HepG2 (cell line): ENCODE data around the gene RBPMS2.

Experiments used
- BRD4 ChIP-seq: sonication (generic); formaldehyde crosslinking; IDR thresholded peaks from 2 replicates; pipeline ENCODE4 v1.4.0; 2020; ENCODE audit warnings: missing genetic modification reagents
- CBFB ChIP-seq: sonication (generic); formaldehyde crosslinking; IDR thresholded peaks from 2 replicates; pipeline ENCODE4 v1.4.0; 2020; ENCODE audit warnings: missing genetic modification reagents
- E2F5 ChIP-seq: sonication (generic); formaldehyde crosslinking; conservative IDR thresholded peaks from 2 replicates; pipeline ENCODE4 v1.4.0; 2020; ENCODE audit warnings: missing genetic modification reagents
- FOXP4 ChIP-seq: sonication (generic); formaldehyde crosslinking; IDR thresholded peaks from 2 replicates; pipeline ENCODE4 v1.4.0; 2020; ENCODE audit warnings: missing genetic modification reagents
- GABPA ChIP-seq, 2 experiments: IDR thresholded peaks; 2 replicates each; pipeline ENCODE4 v1.6.1; 2011 to 2016; ENCODE audit warnings: low read depth in 2 of 2, low read length in 1 of 2, missing biosample characterization in 1 of 2, missing genetic modification characterization in 1 of 2
- MYC ChIP-seq: sonication (generic); formaldehyde crosslinking; IDR thresholded peaks from 2 replicates; pipeline ENCODE4 v1.9.0; 2021; ENCODE audit warnings: missing genetic modification reagents, borderline replicate concordance
- NFRKB ChIP-seq: fragments of 450-650 bp; IDR thresholded peaks from 2 replicates; pipeline ENCODE4 v1.6.1; 2017
- PHF20 ChIP-seq: sonication (generic); formaldehyde crosslinking; IDR thresholded peaks from 2 replicates; pipeline ENCODE4 v1.5.0; 2020; ENCODE audit warnings: mild to moderate bottlenecking, missing genetic modification reagents
- POLR2AphosphoS5 ChIP-seq: IDR thresholded peaks from 2 replicates; pipeline ENCODE4 v1.6.1; 2012; ENCODE audit warnings: low read depth, low read length
- SIN3A ChIP-seq: IDR thresholded peaks from 2 replicates; pipeline ENCODE4 v1.6.1; 2011; ENCODE audit warnings: low read depth, mild to moderate bottlenecking, control low read depth, low read length, borderline replicate concordance
- SNAI1 ChIP-seq: sonication (generic); formaldehyde crosslinking; IDR thresholded peaks from 2 replicates; pipeline ENCODE4 v1.5.0; 2020; ENCODE audit warnings: mild to moderate bottlenecking, missing genetic modification reagents, borderline replicate concordance
- UBTF ChIP-seq: sonication (generic); formaldehyde crosslinking; IDR thresholded peaks from 2 replicates; pipeline ENCODE4 v1.4.0; 2020; ENCODE audit warnings: mild to moderate bottlenecking, missing genetic modification reagents
- ZFP36L1 ChIP-seq: sonication (generic); formaldehyde crosslinking; IDR thresholded peaks from 2 replicates; pipeline ENCODE4 v1.8.0; 2022; ENCODE audit warnings: mild to moderate bottlenecking, missing genetic modification reagents, moderate library complexity
- ZNF768 ChIP-seq: sonication (generic); formaldehyde crosslinking; IDR thresholded peaks from 2 replicates; pipeline ENCODE4 v1.4.0; 2020; ENCODE audit warnings: missing genetic modification reagents

- TF ChIP-seq SIN3A (no peak), SNAI1 (CRISPR knock-in tag) (no peak), UBTF (CRISPR knock-in tag) (no peak), CBFB (no peak), NFRKB (no peak), BRD4 (CRISPR knock-in tag) (no peak), GABPA (IDR thresholded peaks at IDR 0.05; ENCODE audit: low read depth, low read length) (no peak), GABPA (CRISPR knock-in tag; IDR thresholded peaks at IDR 0.05; ENCODE audit: low read depth) (no peak), ZFP36L1 (CRISPR knock-in tag) (no peak), ZNF768 (no peak), POLR2AphosphoS5 (no peak), E2F5 (CRISPR knock-in tag) (no peak), PHF20 (no peak), MYC (CRISPR knock-in tag) (no peak), FOXP4 (CRISPR knock-in tag) (no peak)
Observed at GRCh38 chr15:64753480-64754185, 21.8 kb downstream of the RBPMS2 start.
